Posterior cingulate gyrus (tissue), 11 donors: ENCODE results near the gene MAMSTR.
A peak's percentile ranks its signal among the peaks of the same experiment; 100 is the strongest.
"Not testable (repeated sequence)": the region's sequence is repeated elsewhere in the genome, so short reads cannot be mapped to it uniquely, and the experiment has no call there.

Experiments used
- DNase-seq, 10 donors: peaks; one replicate each; pipeline versions ENCODE4 v3.0.0 to v3.0.0-alpha.2; 2020 to 2021; ENCODE audit warnings: mixed read lengths in 3 of 10
- intact Hi-C: fragments of 100-400 bp; cut with DNase I; formaldehyde crosslinking; loops from one replicate; pipeline ENCODE4 v1.15.1; 2023

Gene MAMSTR

GRCh38 chr19:48722196-48722708, 2.7 kb upstream of the MAMSTR start:
- intact Hi-C loops, result loop anchor here (5.0 kb wide), 1 partner anchor 75 kb away; the partner anchor contains the start of gene CA11

DNA sequence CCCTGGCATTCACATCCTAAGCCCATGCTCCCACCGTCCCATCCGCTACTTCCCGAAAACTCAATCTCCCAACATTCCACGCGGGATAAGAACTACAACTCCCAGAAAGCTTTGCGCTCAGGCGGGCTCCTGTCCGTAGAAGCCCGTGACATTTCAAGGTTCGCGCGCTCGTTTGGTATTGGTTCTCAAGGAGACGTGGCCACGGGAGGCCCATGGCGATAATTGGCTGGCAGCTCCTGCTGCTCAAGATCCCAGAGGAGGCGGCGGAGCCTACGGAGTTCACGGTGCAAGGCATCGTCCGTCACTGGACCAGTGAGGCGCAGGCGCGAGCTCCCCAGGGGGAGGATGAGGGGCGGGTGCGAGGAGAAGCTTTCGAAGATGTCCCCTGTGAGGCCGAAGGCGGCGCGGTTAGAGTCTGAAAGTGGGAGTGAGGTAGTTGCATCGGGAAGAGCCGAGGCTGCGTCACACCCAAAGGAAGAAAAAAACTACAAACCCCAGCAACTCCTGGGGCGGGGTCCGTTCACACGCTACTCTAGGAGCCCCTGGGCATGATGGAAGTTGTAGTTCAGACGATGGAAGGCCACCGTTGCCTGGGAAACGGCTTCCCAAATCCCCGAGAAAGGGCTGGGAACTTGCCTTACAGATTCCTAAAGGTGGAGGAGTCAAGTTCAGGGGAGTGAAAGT, 1.2 kb upstream of the MAMSTR start:
- peak; percentile 98 to 100 (median 100) for DNase-seq
- intact Hi-C loops, result loop anchor here (5.0 kb wide), 1 partner anchor 73 kb away; the partner anchor contains the start of gene CA11

More at GRCh38 chr19:48722196-48722708, 2.7 kb upstream of the MAMSTR start:
- DNase-seq, result peak in 2 of 10 donors; percentile 27 to 68

DNA sequence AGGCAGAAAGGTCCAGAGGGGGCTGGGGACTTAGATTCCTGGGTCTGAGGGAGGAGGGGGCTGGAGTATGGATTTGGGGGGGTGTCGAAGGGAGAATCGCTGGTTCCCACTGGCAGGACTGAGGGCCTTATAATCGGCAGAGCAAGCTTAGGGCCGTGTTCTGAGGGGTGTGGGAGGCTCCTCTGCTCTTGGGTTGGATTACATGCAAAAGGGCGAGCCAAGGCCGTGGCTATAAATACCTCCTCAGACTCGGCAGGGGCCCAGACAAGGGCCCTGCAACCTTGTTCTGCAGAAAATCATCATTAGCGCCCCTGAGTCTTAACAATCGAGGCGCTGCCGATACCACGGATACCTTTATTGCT, 707 bp upstream of the MAMSTR start:
- DNase-seq, result no peak
- intact Hi-C loops, result loop anchor here (5.0 kb wide), 1 partner anchor 73 kb away; the partner anchor contains the start of gene CA11

DNA sequence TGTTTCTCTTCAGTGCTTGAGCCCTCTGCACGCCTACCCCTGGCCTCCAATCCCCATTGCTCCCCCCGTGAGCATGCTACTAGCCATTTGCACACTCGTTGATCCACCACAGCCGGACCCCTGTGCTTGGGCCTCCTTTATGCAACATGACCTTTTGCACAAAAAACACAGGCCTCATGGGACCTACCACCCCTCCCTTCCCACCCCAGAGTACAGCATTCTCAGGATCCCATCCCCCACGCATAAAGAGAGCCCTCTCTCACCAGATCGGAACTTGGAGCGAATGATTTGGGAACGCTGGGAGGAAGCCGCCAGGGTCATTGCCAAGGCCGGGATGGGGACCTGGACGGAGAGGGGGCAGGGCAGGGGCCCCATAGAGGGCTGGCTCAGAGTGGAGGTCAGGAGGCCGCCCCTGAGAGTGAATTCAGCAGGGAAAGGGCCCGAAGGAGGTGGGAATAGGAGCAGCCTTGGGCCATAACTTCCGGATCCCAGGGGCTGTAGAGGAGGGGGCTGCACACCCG, 754 bp downstream of the MAMSTR start:
- intact Hi-C loops, result no loop called here
- peak in 1 of 10 donors; percentile 59 for DNase-seq

GRCh38 chr19:48718106-48718505, 1.4 kb downstream of the MAMSTR start:
- intact Hi-C loops, DNase-seq: not testable (repeated sequence)

DNA sequence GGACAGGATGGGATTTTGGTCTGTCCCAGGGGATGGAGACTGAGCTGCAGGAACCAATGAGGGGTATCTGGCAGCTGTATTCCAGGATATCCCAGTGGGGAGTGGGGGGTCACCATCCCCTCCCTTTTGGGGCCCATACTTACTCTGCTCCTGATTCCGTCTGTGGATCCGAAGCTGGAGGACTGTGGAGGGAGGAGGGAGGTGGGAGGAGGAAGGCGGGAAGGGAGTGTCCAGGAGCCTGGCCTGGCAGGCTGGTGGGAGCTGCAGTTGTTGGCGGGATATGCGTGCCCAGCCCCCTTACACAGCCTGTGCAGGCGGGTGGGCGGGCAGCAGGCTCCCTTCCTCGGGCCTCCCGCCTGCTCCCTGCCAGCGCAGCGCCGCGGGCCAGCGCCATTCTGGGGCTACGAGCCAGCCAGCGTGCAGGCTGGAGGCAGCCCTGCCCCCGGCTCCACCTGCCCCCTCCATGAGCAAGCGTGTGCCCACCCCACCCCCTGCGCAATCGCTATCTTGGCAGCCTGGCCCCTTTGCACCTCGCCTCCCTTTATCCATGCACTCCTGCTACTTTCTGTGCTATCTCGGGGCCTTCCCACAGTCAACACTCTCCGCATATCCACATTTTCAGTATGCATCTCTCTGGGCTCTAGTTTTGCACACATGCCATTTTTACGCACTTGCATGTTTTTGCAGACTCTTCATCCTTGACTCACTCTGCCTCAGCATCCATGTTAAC, 2.8 kb downstream of the MAMSTR start:
- peak; percentile 38 to 97 (median 77) for DNase-seq
- intact Hi-C loops, result no loop called here

GRCh38 chr19:48715681-48716171, 3.8 kb downstream of the MAMSTR start:
- DNase-seq, result peak in 1 of 10 donors; percentile 72
- intact Hi-C loops, result no loop called here

DNA sequence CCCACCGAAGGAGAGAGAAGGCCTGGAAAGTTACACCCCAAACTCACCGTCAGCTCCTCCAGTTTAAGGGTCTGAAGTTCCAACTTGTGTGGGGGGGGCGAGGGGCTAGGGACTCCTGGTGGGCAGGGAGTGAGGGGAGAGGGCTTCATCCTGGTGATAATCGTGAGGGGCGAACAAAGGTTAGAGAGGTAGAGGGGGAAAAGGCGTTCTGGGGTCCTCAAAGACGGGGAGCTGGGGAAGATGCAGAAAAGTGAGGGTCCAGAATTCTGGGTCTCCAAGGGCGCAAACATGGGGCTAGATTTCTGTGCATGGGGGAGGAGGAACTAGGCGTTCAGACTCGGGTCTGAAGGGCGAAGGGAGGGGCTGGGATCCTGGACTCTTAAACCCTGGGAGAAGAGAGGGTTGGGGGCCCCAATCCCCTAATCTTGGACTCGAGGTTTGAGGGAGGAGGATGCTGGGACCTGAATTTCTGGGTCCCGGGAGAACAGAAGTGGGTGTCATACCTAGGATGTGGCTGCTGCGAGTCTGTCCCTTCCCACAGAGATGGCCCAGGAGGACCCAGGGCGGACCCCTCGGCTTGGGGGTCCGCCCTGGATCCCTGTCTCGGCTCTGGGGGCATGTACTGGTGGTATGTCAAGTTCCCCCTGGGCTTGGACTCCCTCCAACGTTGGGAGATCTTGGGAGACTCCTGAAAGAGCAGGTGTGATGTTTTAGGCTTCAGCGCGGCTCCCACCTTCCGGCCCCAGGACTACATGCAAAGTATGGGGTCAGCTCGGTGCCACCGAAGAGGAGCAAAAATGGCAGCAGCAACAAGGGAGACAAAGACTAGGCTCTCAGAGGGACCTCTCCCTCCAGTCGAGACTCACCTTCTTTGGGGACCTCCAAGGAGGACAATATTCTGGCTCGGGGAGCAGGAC, 4.5 kb downstream of the MAMSTR start:
- DNase-seq, result no peak
- intact Hi-C loops, result loop anchor here (5.0 kb wide), 1 partner anchor 38 kb away; no protein-coding TSS in a partner anchor

GRCh38 chr19:48713864-48714755, 5.4 kb downstream of the MAMSTR start:
- peak; percentile 97 to 100 (median 99) for DNase-seq
- intact Hi-C loops, result loop anchor here (5.0 kb wide), 1 partner anchor 37 kb away; no protein-coding TSS in a partner anchor

DNA sequence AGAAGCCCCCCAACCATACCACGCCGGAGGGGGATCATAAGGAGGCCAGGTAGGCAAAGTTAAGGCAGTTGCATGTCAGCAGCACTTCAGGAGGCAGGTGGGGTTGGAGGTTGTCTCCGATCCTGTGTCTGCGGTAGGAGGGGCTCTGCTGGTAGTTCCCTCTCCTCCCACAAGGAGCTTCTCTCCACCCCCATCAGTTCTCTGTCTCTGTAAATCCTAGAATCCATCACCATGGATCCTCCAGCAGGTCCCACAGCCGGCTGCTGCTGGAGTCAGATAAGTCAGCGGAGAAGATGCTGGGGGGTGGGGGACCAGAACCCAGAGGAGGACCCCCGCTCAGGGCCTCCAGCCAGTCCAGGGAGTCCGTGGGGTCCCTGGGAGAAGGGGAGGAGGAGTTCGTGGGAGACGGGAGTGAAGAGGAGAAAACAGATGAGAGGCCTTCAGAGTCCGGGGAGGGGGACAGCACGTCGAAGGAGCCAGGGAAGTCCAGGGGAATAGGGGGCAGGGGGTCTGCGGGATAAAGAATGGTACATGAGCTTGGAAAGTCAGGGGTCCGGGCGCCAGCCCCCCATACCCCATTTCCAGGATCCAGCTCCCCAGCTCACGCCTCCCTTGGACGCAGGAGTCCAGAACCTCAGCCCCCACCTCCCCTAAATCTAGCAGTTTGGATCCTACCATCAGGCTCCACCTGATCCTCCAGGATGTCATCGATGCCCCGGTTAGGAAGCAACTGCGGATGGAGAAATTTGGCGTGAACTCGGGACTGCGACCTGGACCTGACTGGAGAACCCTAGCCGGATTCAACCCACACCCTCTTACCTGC, 6.3 kb downstream of the MAMSTR start:
- intact Hi-C loops, result loop anchor here (5.0 kb wide), 1 partner anchor 36 kb away; no protein-coding TSS in a partner anchor
- DNase-seq, result no peak

- intact Hi-C loops, result loop anchor here (5.0 kb wide), 1 partner anchor 34 kb away; no protein-coding TSS in a partner anchor
- no peak for DNase-seq
These were observed 8.3 kb downstream of the MAMSTR start for GRCh38 chr19:48711106-48711662.

DNA sequence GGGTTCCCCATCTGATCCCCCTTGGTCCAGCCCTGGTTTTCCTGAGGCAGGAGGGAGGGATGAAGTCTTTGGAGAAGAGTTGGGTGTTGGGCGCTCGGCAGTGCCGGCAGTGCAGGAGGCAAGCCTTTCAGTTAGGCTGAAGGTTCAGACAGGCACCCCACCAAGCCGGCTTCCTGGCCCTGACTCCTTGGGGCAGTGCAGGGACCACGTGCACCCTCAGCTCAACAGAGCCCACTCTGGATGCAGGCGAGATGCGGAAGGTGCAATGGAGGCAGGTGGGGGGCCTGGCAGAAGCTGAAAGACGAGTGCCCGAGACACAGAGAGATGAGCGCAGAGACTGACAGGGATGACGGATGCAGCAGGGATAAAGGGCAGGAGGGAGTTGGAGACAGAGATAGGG, 11.1 kb downstream of the MAMSTR start:
- DNase-seq, result no peak
- intact Hi-C loops, result no loop called here

- intact Hi-C loops, result no loop called here
- no peak for DNase-seq
These were observed 14.1 kb downstream of the MAMSTR start for GRCh38 chr19:48705431-48705830.

- DNase-seq, result no peak
- intact Hi-C loops, result no loop called here
These were observed 16.2 kb downstream of the MAMSTR start for GRCh38 chr19:48703316-48703715.

DNA sequence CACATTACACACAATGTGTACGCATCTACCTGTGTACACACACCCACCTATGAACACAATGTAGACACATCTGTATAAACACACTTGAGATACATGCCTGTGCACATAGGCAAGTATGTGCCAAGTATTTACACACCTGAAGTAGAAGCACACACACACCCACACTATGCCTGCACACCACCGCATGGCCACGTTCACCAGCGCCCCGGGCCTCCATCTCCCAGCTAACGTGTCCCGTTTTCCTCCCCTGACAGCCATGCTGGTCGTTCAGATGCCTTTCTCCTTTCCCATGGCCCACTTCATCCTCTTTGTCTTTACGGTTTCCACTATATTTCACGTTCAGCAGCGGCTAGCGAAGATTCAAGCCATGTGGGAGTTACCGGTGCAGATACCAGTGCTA, 16.8 kb downstream of the MAMSTR start:
- intact Hi-C loops, result no loop called here
- DNase-seq, result no peak

- no peak for DNase-seq
- intact Hi-C loops, result no loop called here
These were observed 21.5 kb downstream of the MAMSTR start for GRCh38 chr19:48698046-48698445.

GRCh38 chr19:48696353-48697010, 23.0 kb downstream of the MAMSTR start:
- peak in 1 of 10 donors; percentile 84 for DNase-seq
- intact Hi-C loops, result no loop called here
